WTC11 (cell line): ENCODE data around the gene ZRANB1. TPM values are rescaled to one million over a fixed set of nuclear protein-coding genes. Genes with fewer than 3 reads are reported as not detected.

Source experiments
- ATAC-seq: fragments of 200-7000 bp; cut with Tn5 transposase; 2 replicates; pipeline ENCODE4 v1.10.0; 2021; ENCODE audit warnings: mild to moderate bottlenecking, moderate library complexity
- CTCF ChIA-PET: fragments of 300-600 bp; sonication (Branson Sonifier 250); formaldehyde crosslinking; loops from one replicate; lab custom pipeline; 2021; ENCODE audit warnings: antibody characterized with exemption; lab: Charles Lee
- POLR2A ChIA-PET: fragments of 350-600 bp; sonication (Branson Sonifier 250); formaldehyde crosslinking; loops from one replicate; lab custom pipeline; 2021; ENCODE audit warnings: antibody characterized with exemption; lab: Charles Lee
- DNase-seq: peaks from one replicate; pipeline ENCODE4 v3.0.0; 2021; ENCODE audit warnings: low spot score
- H3K27ac Mint-ChIP-seq: 2 replicates; pipeline ENCODE4 v1.8.0; 2021; ENCODE audit warnings: mixed read lengths
- H3K27me3 Mint-ChIP-seq: 2 replicates; pipeline ENCODE4 v1.8.0; 2021; ENCODE audit warnings: low read depth, mild to moderate bottlenecking, moderate library complexity, mixed read lengths
- H3K36me3 Mint-ChIP-seq: 2 replicates; pipeline ENCODE4 v1.8.0; 2021; ENCODE audit warnings: mixed read lengths
- H3K4me1 Mint-ChIP-seq: 2 replicates; pipeline ENCODE4 v1.8.0; 2022; ENCODE audit warnings: mixed read lengths
- H3K4me3 Mint-ChIP-seq: 2 replicates; pipeline ENCODE4 v1.8.0; 2021; ENCODE audit warnings: mild to moderate bottlenecking, moderate library complexity, mixed read lengths
- H3K9me3 Mint-ChIP-seq: 2 replicates; pipeline ENCODE4 v1.8.0; 2021; ENCODE audit warnings: mixed read lengths
- ATF1 ChIP-seq: sonication (generic); formaldehyde crosslinking; IDR thresholded peaks from 2 replicates; pipeline ENCODE4 v1.8.1; 2023; ENCODE audit warnings: mild to moderate bottlenecking, moderate library complexity, missing genetic modification reagents
- ATF2 ChIP-seq: sonication (generic); formaldehyde crosslinking; IDR thresholded peaks from 2 replicates; pipeline ENCODE4 v1.8.1; 2022; ENCODE audit warnings: low read depth, missing genetic modification reagents, borderline replicate concordance
- CDX4 ChIP-seq: fragments of 250-450 bp; sonication (Bioruptor Pico); IDR thresholded peaks from 2 replicates; pipeline ENCODE4 v1.9.0; 2021; ENCODE audit warnings: moderate library complexity, mild to moderate bottlenecking, inconsistent platforms, borderline replicate concordance
- ERG ChIP-seq: fragments of 250-450 bp; sonication (Bioruptor Pico); IDR thresholded peaks from 2 replicates; pipeline ENCODE4 v1.8.0; 2021; ENCODE audit warnings: mild to moderate bottlenecking
- FOXJ3 ChIP-seq: sonication (generic); formaldehyde crosslinking; IDR thresholded peaks from 2 replicates; pipeline ENCODE4 v1.9.0; 2021; ENCODE audit warnings: missing genetic modification reagents, mild to moderate bottlenecking, borderline replicate concordance
- FOXP1 ChIP-seq: sonication (generic); formaldehyde crosslinking; IDR thresholded peaks from 2 replicates; pipeline ENCODE4 v1.8.0; 2022; ENCODE audit warnings: missing genetic modification reagents, mild to moderate bottlenecking, moderate library complexity, borderline replicate concordance
- IRF1 ChIP-seq: sonication (generic); formaldehyde crosslinking; IDR thresholded peaks from 2 replicates; pipeline ENCODE4 v1.8.0; 2023; ENCODE audit warnings: missing genetic modification reagents
- JAZF1 ChIP-seq: fragments of 250-450 bp; sonication (Bioruptor Pico); IDR thresholded peaks from 2 replicates; pipeline ENCODE4 v1.9.0; 2021; ENCODE audit warnings: moderate library complexity, mild to moderate bottlenecking, inconsistent platforms
- MYBL2 ChIP-seq: sonication (generic); formaldehyde crosslinking; IDR thresholded peaks from 2 replicates; pipeline ENCODE4 v1.8.1; 2023; ENCODE audit warnings: mild to moderate bottlenecking, moderate library complexity, missing genetic modification reagents
- PRDM15 ChIP-seq: sonication (generic); formaldehyde crosslinking; IDR thresholded peaks from 2 replicates; pipeline ENCODE4 v1.8.0; 2022; ENCODE audit warnings: missing genetic modification reagents
- USF1 ChIP-seq: sonication (generic); formaldehyde crosslinking; IDR thresholded peaks from 2 replicates; pipeline ENCODE4 v1.8.0; 2022; ENCODE audit warnings: mild to moderate bottlenecking, missing genetic modification reagents
- USF2 ChIP-seq: sonication (generic); formaldehyde crosslinking; IDR thresholded peaks from 2 replicates; pipeline ENCODE4 v1.8.1; 2023; ENCODE audit warnings: mild to moderate bottlenecking, missing genetic modification reagents, moderate library complexity
- ZBTB43 ChIP-seq: sonication (generic); formaldehyde crosslinking; IDR thresholded peaks from 2 replicates; pipeline ENCODE4 v1.8.1; 2023; ENCODE audit warnings: mild to moderate bottlenecking, missing genetic modification reagents
- ZNF512 ChIP-seq: sonication (generic); formaldehyde crosslinking; IDR thresholded peaks from 2 replicates; pipeline ENCODE4 v1.8.1; 2022; ENCODE audit warnings: missing genetic modification reagents, borderline replicate concordance
- total RNA-seq: library from RNA; stranded (reverse); gene quantifications from 3 replicates; pipeline ENCODE4 v1.2.3, GENCODE V29; 2021

The ZRANB1 gene
- total RNA-seq, 1 experiment from 2014 or later = 15.9 TPM

GRCh38 chr10:125023255-125023654, 81.3 kb downstream of the ZRANB1 start (continued):
- TF ChIP-seq ATF2 (CRISPR knock-in tag) = no peak
- TF ChIP-seq, all 79 proteins: peak for 0

GRCh38 chr10:125023862-125024496, 82.1 kb downstream of the ZRANB1 start:
- DNase-seq (no peak), ATAC-seq (no peak)
- POLR2A ChIA-PET = no interaction called here
- no peaks in the 10 kb centered on the region for H3K27me3 Mint-ChIP-seq
- H3K36me3 Mint-ChIP-seq = peaks cover 63% of the 10 kb centered on the region
- H3K9me3 Mint-ChIP-seq = peaks cover 24% of the 10 kb centered on the region
- no peak overlapping the region for H3K4me3 Mint-ChIP-seq
- H3K27ac Mint-ChIP-seq = peak overlapping the region; percentile 57
- TF ChIP-seq ATF1 (CRISPR knock-in tag) = no peak
- CTCF ChIA-PET = no interaction called here
- H3K4me1 Mint-ChIP-seq = peaks cover 47% of the 10 kb centered on the region

GRCh38 chr10:125024497-125025234, 82.7 kb downstream of the ZRANB1 start:
- no peak for DNase-seq
- Mint-ChIP-seq H3K27ac (peak overlapping the region; percentile 57), H3K4me3 (no peak overlapping the region), H3K9me3 (peaks cover 19% of the 10 kb centered on the region), H3K4me1 (peaks cover 44% of the 10 kb centered on the region), H3K36me3 (peaks cover 58% of the 10 kb centered on the region), H3K27me3 (no peaks in the 10 kb centered on the region)
- ChIA-PET CTCF (no interaction called here), POLR2A (no interaction called here)
- no peak for ATAC-seq
- TF ChIP-seq USF2 (CRISPR knock-in tag) (no peak), ATF1 (CRISPR knock-in tag) (no peak), FOXP1 (CRISPR knock-in tag) (no peak), ZBTB43 (CRISPR knock-in tag) (no peak), IRF1 (CRISPR knock-in tag) (no peak), USF1 (CRISPR knock-in tag) (no peak)

- H3K27me3 Mint-ChIP-seq = no peaks in the 10 kb centered on the region
- H3K36me3 Mint-ChIP-seq = peaks cover 55% of the 10 kb centered on the region
- ATAC-seq = no peak
- no peak for DNase-seq
- ChIA-PET POLR2A (no interaction called here), CTCF (no interaction called here)
- peaks cover 51% of the 10 kb centered on the region for H3K4me1 Mint-ChIP-seq
- H3K27ac Mint-ChIP-seq = peak overlapping the region; percentile 60
- H3K4me3 Mint-ChIP-seq = no peak overlapping the region
- H3K9me3 Mint-ChIP-seq = peaks cover 13% of the 10 kb centered on the region
- TF ChIP-seq FOXJ3 (CRISPR knock-in tag) (no peak), CDX4 (CRISPR knock-in tag) (no peak), ERG (CRISPR knock-in tag) (no peak), JAZF1 (no peak), PRDM15 (CRISPR knock-in tag) (no peak), MYBL2 (CRISPR knock-in tag) (no peak), ZNF512 (CRISPR knock-in tag) (no peak)
Observed at GRCh38 chr10:125025341-125025740, 83.4 kb downstream of the ZRANB1 start.
